Measurements from ENCODE around the gene LVRN.

DNA sequence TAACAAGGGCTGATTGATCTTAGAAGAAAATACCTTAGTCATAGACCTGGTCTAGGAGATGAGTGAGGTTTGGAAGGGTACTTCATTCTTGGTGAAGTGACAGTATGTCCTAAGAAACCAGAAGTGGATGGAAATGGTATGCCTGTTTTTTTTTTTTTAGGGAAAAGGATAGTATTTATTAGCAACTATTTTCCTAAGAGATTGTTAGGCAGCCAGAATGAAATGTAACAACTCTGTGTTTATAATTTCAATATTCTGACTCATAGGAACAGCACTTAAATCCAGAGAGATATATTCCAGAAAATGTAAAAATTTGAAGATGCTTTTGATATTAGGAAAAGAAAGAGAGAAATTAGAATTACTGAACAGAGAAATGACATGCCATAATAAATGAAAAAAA is 48.8 kb downstream of the LVRN start:
- TF ChIP-seq EZH2 (IDR thresholded peaks at IDR 0.05; ENCODE audit: low read depth, unreplicated experiment) (no peak), EZH2phosphoT487 (IDR thresholded peaks at IDR 0.05; ENCODE audit: unreplicated experiment) (no peak), POLR2AphosphoS5 (IDR thresholded peaks at IDR 0.05; ENCODE audit: low read depth) (no peak), JUNB (IDR thresholded peaks at IDR 0.05; ENCODE audit: unreplicated experiment) (no peak), CREB1 (CRISPR knock-in tag; IDR thresholded peaks at IDR 0.05; ENCODE audit: low read depth) (no peak), ZNF331 (CRISPR knock-in tag; IDR thresholded peaks at IDR 0.05; ENCODE audit: low read depth) (no peak)
- TF ChIP-seq, protein P1, sequence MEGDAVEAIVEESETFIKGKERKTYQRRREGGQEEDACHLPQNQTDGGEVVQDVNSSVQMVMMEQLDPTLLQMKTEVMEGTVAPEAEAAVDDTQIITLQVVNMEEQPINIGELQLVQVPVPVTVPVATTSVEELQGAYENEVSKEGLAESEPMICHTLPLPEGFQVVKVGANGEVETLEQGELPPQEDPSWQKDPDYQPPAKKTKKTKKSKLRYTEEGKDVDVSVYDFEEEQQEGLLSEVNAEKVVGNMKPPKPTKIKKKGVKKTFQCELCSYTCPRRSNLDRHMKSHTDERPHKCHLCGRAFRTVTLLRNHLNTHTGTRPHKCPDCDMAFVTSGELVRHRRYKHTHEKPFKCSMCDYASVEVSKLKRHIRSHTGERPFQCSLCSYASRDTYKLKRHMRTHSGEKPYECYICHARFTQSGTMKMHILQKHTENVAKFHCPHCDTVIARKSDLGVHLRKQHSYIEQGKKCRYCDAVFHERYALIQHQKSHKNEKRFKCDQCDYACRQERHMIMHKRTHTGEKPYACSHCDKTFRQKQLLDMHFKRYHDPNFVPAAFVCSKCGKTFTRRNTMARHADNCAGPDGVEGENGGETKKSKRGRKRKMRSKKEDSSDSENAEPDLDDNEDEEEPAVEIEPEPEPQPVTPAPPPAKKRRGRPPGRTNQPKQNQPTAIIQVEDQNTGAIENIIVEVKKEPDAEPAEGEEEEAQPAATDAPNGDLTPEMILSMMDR (conservative IDR thresholded peaks at IDR 0.05; ENCODE audit: low read depth in 2 of 2): no peak
- TF ChIP-seq, protein P2, sequence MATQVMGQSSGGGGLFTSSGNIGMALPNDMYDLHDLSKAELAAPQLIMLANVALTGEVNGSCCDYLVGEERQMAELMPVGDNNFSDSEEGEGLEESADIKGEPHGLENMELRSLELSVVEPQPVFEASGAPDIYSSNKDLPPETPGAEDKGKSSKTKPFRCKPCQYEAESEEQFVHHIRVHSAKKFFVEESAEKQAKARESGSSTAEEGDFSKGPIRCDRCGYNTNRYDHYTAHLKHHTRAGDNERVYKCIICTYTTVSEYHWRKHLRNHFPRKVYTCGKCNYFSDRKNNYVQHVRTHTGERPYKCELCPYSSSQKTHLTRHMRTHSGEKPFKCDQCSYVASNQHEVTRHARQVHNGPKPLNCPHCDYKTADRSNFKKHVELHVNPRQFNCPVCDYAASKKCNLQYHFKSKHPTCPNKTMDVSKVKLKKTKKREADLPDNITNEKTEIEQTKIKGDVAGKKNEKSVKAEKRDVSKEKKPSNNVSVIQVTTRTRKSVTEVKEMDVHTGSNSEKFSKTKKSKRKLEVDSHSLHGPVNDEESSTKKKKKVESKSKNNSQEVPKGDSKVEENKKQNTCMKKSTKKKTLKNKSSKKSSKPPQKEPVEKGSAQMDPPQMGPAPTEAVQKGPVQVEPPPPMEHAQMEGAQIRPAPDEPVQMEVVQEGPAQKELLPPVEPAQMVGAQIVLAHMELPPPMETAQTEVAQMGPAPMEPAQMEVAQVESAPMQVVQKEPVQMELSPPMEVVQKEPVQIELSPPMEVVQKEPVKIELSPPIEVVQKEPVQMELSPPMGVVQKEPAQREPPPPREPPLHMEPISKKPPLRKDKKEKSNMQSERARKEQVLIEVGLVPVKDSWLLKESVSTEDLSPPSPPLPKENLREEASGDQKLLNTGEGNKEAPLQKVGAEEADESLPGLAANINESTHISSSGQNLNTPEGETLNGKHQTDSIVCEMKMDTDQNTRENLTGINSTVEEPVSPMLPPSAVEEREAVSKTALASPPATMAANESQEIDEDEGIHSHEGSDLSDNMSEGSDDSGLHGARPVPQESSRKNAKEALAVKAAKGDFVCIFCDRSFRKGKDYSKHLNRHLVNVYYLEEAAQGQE (IDR thresholded peaks at IDR 0.05; ENCODE audit: unreplicated experiment): no peak
- TF ChIP-seq, protein P3, sequence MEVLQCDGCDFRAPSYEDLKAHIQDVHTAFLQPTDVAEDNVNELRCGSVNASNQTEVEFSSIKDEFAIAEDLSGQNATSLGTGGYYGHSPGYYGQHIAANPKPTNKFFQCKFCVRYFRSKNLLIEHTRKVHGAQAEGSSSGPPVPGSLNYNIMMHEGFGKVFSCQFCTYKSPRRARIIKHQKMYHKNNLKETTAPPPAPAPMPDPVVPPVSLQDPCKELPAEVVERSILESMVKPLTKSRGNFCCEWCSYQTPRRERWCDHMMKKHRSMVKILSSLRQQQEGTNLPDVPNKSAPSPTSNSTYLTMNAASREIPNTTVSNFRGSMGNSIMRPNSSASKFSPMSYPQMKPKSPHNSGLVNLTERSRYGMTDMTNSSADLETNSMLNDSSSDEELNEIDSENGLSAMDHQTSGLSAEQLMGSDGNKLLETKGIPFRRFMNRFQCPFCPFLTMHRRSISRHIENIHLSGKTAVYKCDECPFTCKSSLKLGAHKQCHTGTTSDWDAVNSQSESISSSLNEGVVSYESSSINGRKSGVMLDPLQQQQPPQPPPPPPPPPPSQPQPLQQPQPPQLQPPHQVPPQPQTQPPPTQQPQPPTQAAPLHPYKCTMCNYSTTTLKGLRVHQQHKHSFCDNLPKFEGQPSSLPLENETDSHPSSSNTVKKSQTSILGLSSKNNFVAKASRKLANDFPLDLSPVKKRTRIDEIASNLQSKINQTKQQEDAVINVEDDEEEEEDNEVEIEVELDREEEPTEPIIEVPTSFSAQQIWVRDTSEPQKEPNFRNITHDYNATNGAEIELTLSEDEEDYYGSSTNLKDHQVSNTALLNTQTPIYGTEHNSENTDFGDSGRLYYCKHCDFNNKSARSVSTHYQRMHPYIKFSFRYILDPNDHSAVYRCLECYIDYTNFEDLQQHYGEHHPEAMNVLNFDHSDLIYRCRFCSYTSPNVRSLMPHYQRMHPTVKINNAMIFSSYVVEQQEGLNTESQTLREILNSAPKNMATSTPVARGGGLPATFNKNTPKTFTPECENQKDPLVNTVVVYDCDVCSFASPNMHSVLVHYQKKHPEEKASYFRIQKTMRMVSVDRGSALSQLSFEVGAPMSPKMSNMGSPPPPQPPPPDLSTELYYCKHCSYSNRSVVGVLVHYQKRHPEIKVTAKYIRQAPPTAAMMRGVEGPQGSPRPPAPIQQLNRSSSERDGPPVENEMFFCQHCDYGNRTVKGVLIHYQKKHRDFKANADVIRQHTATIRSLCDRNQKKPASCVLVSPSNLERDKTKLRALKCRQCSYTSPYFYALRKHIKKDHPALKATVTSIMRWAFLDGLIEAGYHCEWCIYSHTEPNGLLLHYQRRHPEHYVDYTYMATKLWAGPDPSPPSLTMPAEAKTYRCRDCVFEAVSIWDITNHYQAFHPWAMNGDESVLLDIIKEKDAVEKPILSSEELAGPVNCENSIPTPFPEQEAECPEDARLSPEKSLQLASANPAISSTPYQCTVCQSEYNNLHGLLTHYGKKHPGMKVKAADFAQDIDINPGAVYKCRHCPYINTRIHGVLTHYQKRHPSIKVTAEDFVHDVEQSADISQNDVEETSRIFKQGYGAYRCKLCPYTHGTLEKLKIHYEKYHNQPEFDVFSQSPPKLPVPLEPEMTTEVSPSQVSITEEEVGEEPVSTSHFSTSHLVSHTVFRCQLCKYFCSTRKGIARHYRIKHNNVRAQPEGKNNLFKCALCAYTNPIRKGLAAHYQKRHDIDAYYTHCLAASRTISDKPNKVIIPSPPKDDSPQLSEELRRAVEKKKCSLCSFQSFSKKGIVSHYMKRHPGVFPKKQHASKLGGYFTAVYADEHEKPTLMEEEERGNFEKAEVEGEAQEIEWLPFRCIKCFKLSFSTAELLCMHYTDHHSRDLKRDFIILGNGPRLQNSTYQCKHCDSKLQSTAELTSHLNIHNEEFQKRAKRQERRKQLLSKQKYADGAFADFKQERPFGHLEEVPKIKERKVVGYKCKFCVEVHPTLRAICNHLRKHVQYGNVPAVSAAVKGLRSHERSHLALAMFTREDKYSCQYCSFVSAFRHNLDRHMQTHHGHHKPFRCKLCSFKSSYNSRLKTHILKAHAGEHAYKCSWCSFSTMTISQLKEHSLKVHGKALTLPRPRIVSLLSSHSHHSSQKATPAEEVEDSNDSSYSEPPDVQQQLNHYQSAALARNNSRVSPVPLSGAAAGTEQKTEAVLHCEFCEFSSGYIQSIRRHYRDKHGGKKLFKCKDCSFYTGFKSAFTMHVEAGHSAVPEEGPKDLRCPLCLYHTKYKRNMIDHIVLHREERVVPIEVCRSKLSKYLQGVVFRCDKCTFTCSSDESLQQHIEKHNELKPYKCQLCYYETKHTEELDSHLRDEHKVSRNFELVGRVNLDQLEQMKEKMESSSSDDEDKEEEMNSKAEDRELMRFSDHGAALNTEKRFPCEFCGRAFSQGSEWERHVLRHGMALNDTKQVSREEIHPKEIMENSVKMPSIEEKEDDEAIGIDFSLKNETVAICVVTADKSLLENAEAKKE (CRISPR knock-in tag; IDR thresholded peaks at IDR 0.05): no peak
